ENCODE results near the gene LRBA.
A peak's percentile ranks its signal among the peaks of the same experiment; 100 is the strongest.

The LRBA gene

GRCh38 chr4:150345207-150345744 is 669.8 kb downstream of the LRBA start:
- DNase-seq: no peak
- intact Hi-C loops (cut with DNase I): no loop called here

DNA sequence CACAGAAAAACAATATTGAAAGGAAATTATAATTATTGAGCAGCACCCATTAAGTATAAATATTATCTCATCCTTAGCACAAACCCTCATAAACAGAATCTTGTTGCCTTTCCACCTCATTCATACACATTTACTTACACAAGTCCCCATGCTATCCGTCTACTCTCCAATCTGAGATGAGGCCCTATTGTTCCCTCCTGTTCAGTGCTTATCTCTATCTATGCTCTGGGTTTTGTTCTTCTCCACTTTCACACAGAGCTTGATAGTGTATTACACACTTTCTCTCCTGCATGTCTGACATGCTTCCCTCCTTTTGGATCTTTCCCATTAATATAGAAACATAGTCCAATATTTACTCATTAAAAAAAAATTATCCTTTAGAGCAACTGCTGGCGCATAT is 671.3 kb downstream of the LRBA start:
- no peak for DNase-seq
- intact Hi-C loops (cut with DNase I): no loop called here

GRCh38 chr4:150342945-150343344 is 672.1 kb downstream of the LRBA start:
- DNase-seq: peak in 14 of 42 donors; percentile 2 to 50 (median 20)
- intact Hi-C loops (cut with DNase I): no loop called here

GRCh38 chr4:150337734-150338133 is 677.4 kb downstream of the LRBA start:
- intact Hi-C loops (cut with DNase I): no loop called here
- DNase-seq: no peak

- intact Hi-C loops (cut with DNase I): no loop called here
- DNase-seq: no peak
Measured at GRCh38 chr4:150336676-150337412, 678.2 kb downstream of the LRBA start.

DNA sequence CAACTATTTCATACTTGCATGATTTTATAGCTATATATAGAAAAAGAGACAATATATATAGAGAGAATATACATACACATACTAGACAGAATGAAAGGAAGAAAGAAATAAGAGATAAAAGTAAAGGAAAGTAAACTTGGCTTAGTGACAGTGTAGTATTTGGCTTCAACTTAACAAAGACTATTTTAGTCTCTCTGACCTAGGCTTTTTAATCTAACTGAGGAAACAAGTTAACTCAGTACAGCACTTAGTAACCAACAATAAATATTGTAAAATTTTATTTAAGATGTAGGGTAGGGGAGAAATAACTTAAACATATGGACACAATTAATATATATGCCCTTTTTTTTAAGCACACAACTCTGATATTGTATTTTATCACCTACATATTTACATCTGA is 682.1 kb downstream of the LRBA start:
- intact Hi-C loops (cut with DNase I): no loop called here
- no peak for DNase-seq

GRCh38 chr4:150332086-150332485 is 683.0 kb downstream of the LRBA start:
- intact Hi-C loops (cut with DNase I): no loop called here
- no peak for DNase-seq

- intact Hi-C loops (cut with DNase I): no loop called here
- no peak for DNase-seq
Measured at GRCh38 chr4:150329373-150329772, 685.7 kb downstream of the LRBA start.

- intact Hi-C loops (cut with DNase I): no loop called here
- DNase-seq: no peak
Measured at GRCh38 chr4:150328496-150328895, 686.6 kb downstream of the LRBA start.

DNA sequence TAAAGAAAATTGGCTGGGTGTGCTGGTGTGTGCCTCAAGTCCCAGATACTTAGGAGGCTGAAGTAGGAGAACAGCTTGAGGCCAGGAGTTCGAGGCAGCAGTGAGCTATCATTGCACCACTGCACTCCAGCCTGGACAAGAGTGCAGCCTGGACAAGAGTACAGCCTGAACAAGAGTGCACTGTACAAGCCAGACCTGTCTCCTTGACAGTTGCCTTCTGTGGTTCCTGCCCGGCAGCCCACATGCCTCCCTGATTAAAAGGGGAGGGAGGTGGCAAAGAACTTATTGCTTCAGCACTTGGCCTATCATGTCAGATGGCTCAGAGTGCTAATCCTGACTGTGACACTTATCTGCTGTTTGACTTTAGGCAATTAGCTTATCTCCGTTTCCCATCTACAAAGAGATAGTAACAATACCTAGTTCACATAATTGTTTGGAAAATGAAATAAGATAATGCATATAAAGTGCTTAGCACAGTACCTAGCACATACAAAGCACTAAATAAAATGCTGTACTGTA is 687.8 kb downstream of the LRBA start:
- intact Hi-C loops (cut with DNase I): no loop called here
- no peak for DNase-seq

- intact Hi-C loops (cut with DNase I): no loop called here
- no peak for DNase-seq
Measured at GRCh38 chr4:150325872-150326271, 689.2 kb downstream of the LRBA start.

DNA sequence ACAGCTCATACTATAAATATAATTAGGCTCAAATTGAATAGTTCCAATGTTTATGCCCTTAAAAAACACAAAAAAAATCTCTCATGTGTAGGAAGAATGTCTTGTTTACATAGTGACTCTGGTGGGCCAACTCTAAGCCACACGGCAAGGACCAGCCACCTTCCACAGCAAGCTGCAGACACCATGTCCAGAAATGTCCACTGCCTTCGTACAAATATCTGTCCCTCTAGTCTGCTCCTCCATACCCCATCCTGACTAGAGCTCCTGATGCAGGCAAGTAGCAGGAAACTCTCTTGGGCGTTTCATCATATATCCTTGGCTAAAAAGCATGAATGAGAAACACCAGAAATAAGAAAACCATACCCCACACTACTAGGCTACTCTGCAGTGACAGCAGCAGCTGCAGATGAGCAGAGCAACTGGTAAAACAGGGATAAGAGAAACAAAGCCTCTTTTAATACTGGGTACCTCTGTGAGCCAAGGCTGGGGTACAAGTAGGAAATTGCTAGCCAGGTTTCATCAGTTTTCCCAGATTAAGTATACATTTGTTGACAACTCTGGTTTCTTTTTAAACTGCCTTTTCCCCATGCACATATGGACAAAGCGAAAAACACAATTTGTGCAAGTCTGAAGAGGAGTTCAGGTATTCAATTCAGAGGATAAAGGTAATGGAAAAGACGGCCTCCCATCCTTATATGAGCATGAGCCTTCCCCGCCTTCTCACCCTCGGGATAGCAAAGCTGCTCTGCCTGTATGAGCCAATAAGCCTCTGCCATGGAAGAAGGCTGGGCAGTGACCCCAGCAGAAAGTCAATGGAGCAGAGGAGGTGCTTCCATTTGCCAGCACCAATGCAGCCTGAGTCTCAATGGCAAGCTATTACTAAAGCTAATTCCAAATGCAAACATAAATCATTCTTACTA is 691.4 kb downstream of the LRBA start:
- DNase-seq: no peak
- intact Hi-C loops (cut with DNase I): no loop called here

DNA sequence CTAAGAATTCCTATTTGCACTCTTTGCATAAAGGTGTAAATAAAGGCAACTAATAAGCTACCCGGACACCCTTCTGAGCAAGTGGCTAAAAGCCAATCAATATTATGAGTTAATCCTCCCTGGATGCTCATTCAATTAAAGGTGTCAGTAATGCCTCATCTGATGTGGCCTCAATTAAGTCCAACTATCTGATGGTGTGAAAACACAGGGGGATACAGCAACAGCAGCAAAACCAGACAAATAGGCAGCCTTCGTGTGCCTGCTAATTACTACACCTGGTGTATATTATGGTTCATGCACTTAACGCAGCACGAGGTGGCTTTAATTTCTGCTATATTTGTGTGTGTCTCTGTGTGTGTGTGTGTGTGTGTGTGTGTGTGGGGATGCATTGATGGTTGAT is 692.4 kb downstream of the LRBA start:
- no peak for DNase-seq
- intact Hi-C loops (cut with DNase I): no loop called here

DNA sequence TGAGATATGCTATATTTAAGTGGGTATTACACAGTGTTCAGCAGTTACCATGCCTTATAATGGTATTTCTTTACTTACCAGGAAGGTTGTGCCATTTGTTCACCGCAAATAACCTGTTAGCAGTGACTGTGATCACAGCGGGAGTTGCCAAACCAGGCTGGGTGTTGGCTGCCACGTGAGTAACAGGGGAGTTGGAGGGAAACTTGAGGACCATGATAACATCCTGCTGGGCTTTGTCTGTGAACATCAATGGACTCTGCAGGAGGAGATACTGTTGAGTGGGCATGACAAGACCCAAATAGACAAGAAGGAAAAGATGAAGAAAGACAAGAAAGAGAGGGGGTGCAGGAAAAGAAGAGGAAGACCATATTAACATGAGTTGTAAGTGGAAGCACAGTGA is 694.0 kb downstream of the LRBA start:
- DNase-seq: no peak
- intact Hi-C loops (cut with DNase I): no loop called here

DNA sequence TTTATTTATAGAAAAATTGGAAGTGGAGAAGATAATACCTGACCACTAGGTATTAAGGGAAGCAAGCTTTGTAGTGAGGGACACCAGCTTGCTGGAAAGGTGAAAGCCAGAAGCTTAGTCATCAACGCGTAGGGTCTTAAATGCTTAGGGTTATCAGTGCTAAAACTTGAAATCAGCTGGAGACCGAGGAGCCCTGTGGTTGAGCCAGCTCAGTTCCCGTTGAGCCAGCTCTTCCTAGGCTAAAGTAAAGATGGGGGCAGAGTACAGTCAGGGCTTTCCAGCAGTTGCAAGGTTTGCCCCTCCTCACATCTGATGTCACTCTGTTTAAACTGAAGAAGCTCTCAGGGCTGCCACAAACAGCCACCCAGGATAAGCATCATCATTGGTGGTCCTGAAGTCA is 696.1 kb downstream of the LRBA start:
- intact Hi-C loops (cut with DNase I): no loop called here
- DNase-seq: no peak

- intact Hi-C loops (cut with DNase I): no loop called here
- DNase-seq: no peak
Measured at GRCh38 chr4:150318527-150318926, 696.6 kb downstream of the LRBA start.

GRCh38 chr4:150316332-150317205 is 698.5 kb downstream of the LRBA start:
- no peak for DNase-seq
- intact Hi-C loops (cut with DNase I): no loop called here

DNA sequence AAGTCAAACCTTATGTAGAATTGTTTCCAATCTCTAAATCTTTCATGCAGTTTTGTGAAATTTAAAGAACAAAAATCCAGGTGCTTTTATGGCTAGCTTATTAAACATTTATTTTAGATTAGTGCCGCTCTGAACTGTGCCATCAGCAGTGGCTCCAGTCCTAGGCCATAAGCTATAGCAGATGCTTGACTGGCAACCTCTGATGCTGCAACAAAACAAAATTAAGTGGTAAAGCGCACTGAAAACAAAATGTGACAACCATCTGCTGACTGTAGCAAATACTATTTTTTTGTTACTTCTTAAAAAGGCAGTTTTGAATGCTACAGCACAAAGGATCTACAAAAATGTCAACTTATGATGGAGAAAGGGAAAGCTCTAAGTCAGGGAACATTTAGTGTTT is 699.4 kb downstream of the LRBA start:
- intact Hi-C loops (cut with DNase I): no loop called here
- no peak for DNase-seq

GRCh38 chr4:150315175-150315574 is 699.9 kb downstream of the LRBA start:
- intact Hi-C loops (cut with DNase I): no loop called here
- DNase-seq: peak in 2 of 42 donors; percentile 4 to 6
